ENCODE data around the gene SECISBP2L.

SECISBP2L gene

GRCh38 chr15:49060710-49061495 is 14.7 kb upstream of the SECISBP2L start:
- DNase-seq (ENCODE audit: extremely low read depth in 1 of 2, low read depth in 1 of 2), result no peak

GRCh38 chr15:49059491-49059890 is 13.2 kb upstream of the SECISBP2L start:
- no peak for DNase-seq (ENCODE audit: extremely low read depth in 1 of 2, low read depth in 1 of 2)

GRCh38 chr15:49058559-49058958 is 12.3 kb upstream of the SECISBP2L start:
- DNase-seq (ENCODE audit: extremely low read depth in 1 of 2, low read depth in 1 of 2), result no peak

- DNase-seq (ENCODE audit: extremely low read depth in 1 of 2, low read depth in 1 of 2), result no peak
Measured at GRCh38 chr15:49055630-49056029, 9.4 kb upstream of the SECISBP2L start.

GRCh38 chr15:49052662-49053061 is 6.4 kb upstream of the SECISBP2L start:
- no peak for DNase-seq (ENCODE audit: extremely low read depth in 1 of 2, low read depth in 1 of 2)

GRCh38 chr15:49047456-49047855 is 1.2 kb upstream of the SECISBP2L start:
- DNase-seq (ENCODE audit: extremely low read depth in 1 of 2, low read depth in 1 of 2), result no peak

GRCh38 chr15:49045751-49046219 is 461 bp downstream of the SECISBP2L start:
- no peak for DNase-seq (ENCODE audit: extremely low read depth in 1 of 2, low read depth in 1 of 2)

- no peak for DNase-seq (ENCODE audit: extremely low read depth in 1 of 2, low read depth in 1 of 2)
Measured at GRCh38 chr15:49044766-49045606, 1.3 kb downstream of the SECISBP2L start.

- no peak for DNase-seq (ENCODE audit: extremely low read depth in 1 of 2, low read depth in 1 of 2)
Measured at GRCh38 chr15:49044002-49044401, 2.2 kb downstream of the SECISBP2L start.

- DNase-seq (ENCODE audit: extremely low read depth in 1 of 2, low read depth in 1 of 2), result no peak
Measured at GRCh38 chr15:49042165-49042564, 4.1 kb downstream of the SECISBP2L start.

GRCh38 chr15:49041426-49041825 is 4.8 kb downstream of the SECISBP2L start:
- no peak for DNase-seq (ENCODE audit: extremely low read depth in 1 of 2, low read depth in 1 of 2)

GRCh38 chr15:49040151-49040550 is 6.1 kb downstream of the SECISBP2L start:
- DNase-seq (ENCODE audit: extremely low read depth in 1 of 2, low read depth in 1 of 2), result no peak

- DNase-seq (ENCODE audit: extremely low read depth in 1 of 2, low read depth in 1 of 2), result no peak
Measured at GRCh38 chr15:49038382-49038781, 7.9 kb downstream of the SECISBP2L start.

GRCh38 chr15:49037546-49037940 is 8.7 kb downstream of the SECISBP2L start:
- no peak for DNase-seq (ENCODE audit: extremely low read depth in 1 of 2, low read depth in 1 of 2)

- DNase-seq (ENCODE audit: extremely low read depth in 1 of 2, low read depth in 1 of 2), result no peak
Measured at GRCh38 chr15:49036650-49037545, 9.3 kb downstream of the SECISBP2L start.

- no peak for DNase-seq (ENCODE audit: extremely low read depth in 1 of 2, low read depth in 1 of 2)
Measured at GRCh38 chr15:49035825-49036224, 10.4 kb downstream of the SECISBP2L start.

- DNase-seq (ENCODE audit: extremely low read depth in 1 of 2, low read depth in 1 of 2), result no peak
Measured at GRCh38 chr15:49032601-49033145, 13.6 kb downstream of the SECISBP2L start.

GRCh38 chr15:49031804-49032203 is 14.4 kb downstream of the SECISBP2L start:
- no peak for DNase-seq (ENCODE audit: extremely low read depth in 1 of 2, low read depth in 1 of 2)

- no peak for DNase-seq (ENCODE audit: extremely low read depth in 1 of 2, low read depth in 1 of 2)
Measured at GRCh38 chr15:49026700-49027099, 19.5 kb downstream of the SECISBP2L start.

- DNase-seq (ENCODE audit: extremely low read depth in 1 of 2, low read depth in 1 of 2), result no peak
Measured at GRCh38 chr15:49024840-49025239, 21.4 kb downstream of the SECISBP2L start.

GRCh38 chr15:49023354-49023753 is 22.9 kb downstream of the SECISBP2L start:
- no peak for DNase-seq (ENCODE audit: extremely low read depth in 1 of 2, low read depth in 1 of 2)
